GM12878 (cell line): ENCODE results near the gene GLI1. TPM values are rescaled to one million over a fixed set of nuclear protein-coding genes. Genes with fewer than 3 reads are reported as not detected.

Experiments used
- ATAC-seq: fragments of 200-7000 bp; cut with Tn5 transposase; 3 replicates; pipeline ENCODE4 v1.9.1; 2020; ENCODE audit warnings: mild to moderate bottlenecking, moderate library complexity
- BruUV-seq: library from RNA; stranded (reverse); fragments of 400-500 nt; replicated peaks from 2 replicates; lab custom pipeline; 2021; lab: Mats Ljungman, UMichigan
- CTCF ChIA-PET: fragments of 300-600 bp; sonication (Branson Sonifier 250); formaldehyde crosslinking; extraction: SDS; loops from one replicate; lab custom pipeline; 2021; ENCODE audit warnings: inconsistent platforms; lab: Yijun Ruan, JAX
- POLR2A ChIA-PET: fragments of 350-600 bp; formaldehyde crosslinking; extraction: SDS; loops from one replicate; lab custom pipeline; 2021; ENCODE audit warnings: inconsistent platforms; lab: Charles Lee
- RAD21 ChIA-PET: fragments of 300-600 bp; sonication (Branson Sonifier 250); formaldehyde crosslinking; loops from one replicate; lab custom pipeline; 2023; ENCODE audit warnings: antibody characterized with exemption; ENCODE audit not compliant: unreplicated experiment; lab: Charles Lee
- SMC1A ChIA-PET: fragments of 300-600 bp; sonication (Branson Sonifier 250); formaldehyde crosslinking; loops from one replicate; lab custom pipeline; 2023; ENCODE audit not compliant: unreplicated experiment, uncharacterized antibody; lab: Charles Lee
- DNase-seq: peaks from one replicate; pipeline ENCODE4 v3.0.0-alpha.2; 2011; ENCODE audit warnings: low read depth, low spot score
- FAIRE-seq: peaks from 3 replicates; lab custom pipeline; 2011; peaks lifted over from hg19 to GRCh38; lab: Jason Lieb, UNC
- H2AFZ ChIP-seq: 2 replicates; pipeline ENCODE4 v1.6.0; 2011; ENCODE audit warnings: low read depth, low read length, control low read depth; ENCODE audit not compliant: control insufficient read depth
- H3K27ac ChIP-seq: 2 replicates; pipeline ENCODE4 v1.5.1; 2011; ENCODE audit warnings: control low read depth; ENCODE audit not compliant: control insufficient read depth, insufficient read depth
- H3K27me3 ChIP-seq, 2 experiments: replicated peaks in 1 of 2; 2 replicates each; pipeline versions ENCODE4 v1.6.0 to v1.6.1; 2011; ENCODE audit warnings: low read length in 1 of 2; ENCODE audit not compliant: control insufficient read depth in 2 of 2, insufficient read depth in 2 of 2
- H3K36me3 ChIP-seq, 2 experiments: 2 replicates each; pipeline ENCODE4 v1.5.1; 2011; ENCODE audit warnings: low read length in 1 of 2; ENCODE audit not compliant: control insufficient read depth in 2 of 2, insufficient read depth in 2 of 2
- H3K4me1 ChIP-seq: 2 replicates; pipeline ENCODE4 v1.6.1; 2011; ENCODE audit warnings: mild to moderate bottlenecking, low read length, moderate library complexity, mixed read lengths; ENCODE audit not compliant: control insufficient read depth, insufficient read depth
- H3K4me2 ChIP-seq: 2 replicates; pipeline ENCODE4 v1.6.0; 2011; ENCODE audit warnings: control low read depth; ENCODE audit not compliant: control insufficient read depth, insufficient read depth
- H3K4me3 ChIP-seq: fragments of 200-600 bp; sonication (generic); 2 replicates; pipeline ENCODE4 v1.5.1; 2016
- H3K79me2 ChIP-seq: 2 replicates; pipeline ENCODE4 v1.6.0; 2011; ENCODE audit warnings: low read length; ENCODE audit not compliant: control insufficient read depth, insufficient read depth
- H3K9ac ChIP-seq: 2 replicates; pipeline ENCODE4 v1.8.0; 2011; ENCODE audit warnings: low read length, control low read depth, mixed read lengths; ENCODE audit not compliant: control insufficient read depth, insufficient read depth
- H3K9me3 ChIP-seq: replicated peaks from 3 replicates; pipeline ENCODE4 v1.5.1; 2011; ENCODE audit warnings: mild to moderate bottlenecking, low read length; ENCODE audit not compliant: control insufficient read depth, insufficient read depth
- H4K20me1 ChIP-seq: 2 replicates; pipeline ENCODE4 v1.6.0; 2011; ENCODE audit not compliant: control insufficient read depth, insufficient read depth
- DPF2 ChIP-seq: fragments of 450-650 bp; IDR thresholded peaks from 2 replicates; pipeline ENCODE4 v1.6.1; 2017; ENCODE audit warnings: mild to moderate bottlenecking
- HDAC2 ChIP-seq: fragments of 200-600 bp; sonication (generic); IDR thresholded peaks from 2 replicates; pipeline ENCODE4 v1.6.1; 2017
- JUND ChIP-seq: IDR thresholded peaks from 2 replicates; pipeline ENCODE4 v1.6.1; 2012; ENCODE audit warnings: low read depth, mild to moderate bottlenecking, low read length, improper control_type of control experiment, moderate library complexity
- MEF2B ChIP-seq: fragments of 450-650 bp; IDR thresholded peaks from 2 replicates; pipeline ENCODE4 v1.6.1; 2018; ENCODE audit warnings: mild to moderate bottlenecking, moderate library complexity; ENCODE audit not compliant: partially characterized antibody, poor library complexity, severe bottlenecking
- MYB ChIP-seq: fragments of 150-350 bp; IDR thresholded peaks from 2 replicates; pipeline ENCODE4 v1.6.1; 2014; ENCODE audit warnings: mild to moderate bottlenecking, low read depth, low read length, borderline replicate concordance
- POLR2AphosphoS5 ChIP-seq: IDR thresholded peaks from 2 replicates; pipeline ENCODE4 v1.6.1; 2011; ENCODE audit warnings: mild to moderate bottlenecking, low read length, inconsistent platforms
- RAD51 ChIP-seq: fragments of 450-650 bp; IDR thresholded peaks from 2 replicates; pipeline ENCODE4 v1.6.1; 2016; ENCODE audit warnings: moderate library complexity, mild to moderate bottlenecking, inconsistent platforms
- RFX5 ChIP-seq: IDR thresholded peaks from 2 replicates; pipeline ENCODE4 v1.6.1; 2011; ENCODE audit warnings: low read depth, low read length, improper control_type of control experiment
- SMC3 ChIP-seq: IDR thresholded peaks from 2 replicates; pipeline ENCODE4 v1.6.1; 2011; ENCODE audit warnings: low read length, improper control_type of control experiment, borderline replicate concordance
- ZNF207 ChIP-seq: fragments of 450-650 bp; IDR thresholded peaks from 2 replicates; pipeline ENCODE4 v1.6.1; 2014; ENCODE audit warnings: antibody characterized with exemption, mild to moderate bottlenecking, borderline replicate concordance
- ZNF274 ChIP-seq: IDR thresholded peaks from one replicate; pipeline ENCODE4 v1.8.0; 2011; ENCODE audit not compliant: insufficient read length, insufficient read depth
- ZNF622 ChIP-seq: fragments of 450-650 bp; IDR thresholded peaks from 2 replicates; pipeline ENCODE4 v1.6.1; 2017; ENCODE audit warnings: mild to moderate bottlenecking, inconsistent platforms
- WGBS: methylation state at CpG from one replicate; pipeline ENCODE4 v1.1.6; 2016; ENCODE audit warnings: low lambda C conversion rate; ENCODE audit not compliant: insufficient replicate concordance, insufficient coverage; ENCODE audit errors: missing lambda C conversion rate; 5-methylcytosine and 5-hydroxymethylcytosine counted together
- in situ Hi-C: fragments of 300-500 bp; cut with MboI; formaldehyde crosslinking; loops from 9 replicates; pipeline ENCODE4 v1.14.3; 2018; ENCODE audit warnings: mixed read lengths
- intact Hi-C: fragments of 100-400 bp; cut with micrococcal nuclease; formaldehyde crosslinking; loops from one replicate; pipeline ENCODE4 v1.14.2; 2022; ENCODE audit not compliant: unreplicated experiment
- polyA plus RNA-seq, 11 experiments: library from polyadenylated mRNA; depleted of rRNA in 4 of 11; unstranded in 6 of 11; stranded (reverse) in 5 of 11; fragments of >200 nt; fragmentation: Nextera tagmentation in 4 of 11; fragmentation: Illumina TruSeq in 1 of 11; extraction: Ambion mirVana in 4 of 11; extraction: Trizol in 1 of 11; gene quantifications; 1 replicate in 1 of 11; 2 replicates in 10 of 11; pipeline versions ENCODE4 v1.2.1 to v1.2.3, GENCODE V29; 2011 to 2016; ENCODE audit warnings: inconsistent platforms in 2 of 11, missing spikeins in 2 of 11, low read depth in 1 of 11
- total RNA-seq, 4 experiments: library from RNA; depleted of rRNA in 3 of 4; stranded (reverse); fragments of >200 nt in 3 of 4; fragmentation: Illumina TruSeq in 1 of 4; extraction: Trizol in 1 of 4; gene quantifications; 2 replicates each; pipeline versions ENCODE4 v1.2.1 to v1.2.3, GENCODE V29; 2013 to 2021

GLI1 gene
- total and polyA plus RNA-seq, 10 of the 15 experiments (the other 5 are each of a cell fraction or from before 2014, with no cell fraction given), result 0.27 to 1.2 (median 0.49) TPM

GRCh38 chr12:57464569-57464968, 5.0 kb downstream of the GLI1 start:
- no peak for ATAC-seq
- H3K9me3 ChIP-seq, result no peaks in the 10 kb centered on the region
- intact Hi-C loops (loop anchor here (5.0 kb wide), 1 partner anchor 58 kb away; the partner anchor contains the start of genes DDIT3 and MBD6), in situ Hi-C loops (no loop called here)
- H4K20me1 ChIP-seq, result 0 out of 2 replicates have a peak, but pooled peaks cover 2% of the 10 kb centered on the region
- H3K27me3 ChIP-seq, result 0 out of 4 replicates have a peak, but pooled peaks cover 0 to 4% of the 10 kb centered on the region in 2 experiments
- no peak for TF ChIP-seq JUND
- no peak for TF ChIP-seq DPF2
- no peak for TF ChIP-seq SMC3
- TF ChIP-seq MYB, result no peak
- peaks cover 31% of the 10 kb centered on the region for H3K4me1 ChIP-seq
- BruUV-seq, result no TSS peak
- peaks cover 0 to 7% of the 10 kb centered on the region in 2 experiments; a peak in 1 of 4 replicates for H3K36me3 ChIP-seq
- no peak for FAIRE-seq
- ChIA-PET CTCF (interaction anchor here (1.1 to 7.5 kb wide), 4 partner anchors 9 to 219 kb away, joined by 3 to 114 read pairs (median 4); partner anchors contain the start of genes ARHGAP9 and INHBE), RAD21 (interaction anchor here (0.5 to 4.7 kb wide), 2 partner anchors 11 to 184 kb away, joined by 3 to 35 read pairs; partner anchors contain the start of gene INHBE), SMC1A (interaction anchor here (1.5 kb wide), 1 partner anchor 199 kb away, joined by 5 read pairs; no protein-coding TSS in a partner anchor), POLR2A (interaction anchor here (0.5 to 1.8 kb wide), 3 partner anchors 13 to 76 kb away, joined by 5 to 8 read pairs (median 5); no protein-coding TSS in a partner anchor)
- no peak overlapping the region for H2AFZ ChIP-seq
- no peak overlapping the region for H3K4me2 ChIP-seq
- H3K4me3 ChIP-seq, result no peak overlapping the region
- DNase-seq, result no peak
- H3K79me2 ChIP-seq, result no peaks in the 10 kb centered on the region
- H3K9ac ChIP-seq, result no peak overlapping the region
- 96% methylated on average over 12 of the region's 12 CpGs for WGBS
- H3K27ac ChIP-seq, result no peak overlapping the region

DNA sequence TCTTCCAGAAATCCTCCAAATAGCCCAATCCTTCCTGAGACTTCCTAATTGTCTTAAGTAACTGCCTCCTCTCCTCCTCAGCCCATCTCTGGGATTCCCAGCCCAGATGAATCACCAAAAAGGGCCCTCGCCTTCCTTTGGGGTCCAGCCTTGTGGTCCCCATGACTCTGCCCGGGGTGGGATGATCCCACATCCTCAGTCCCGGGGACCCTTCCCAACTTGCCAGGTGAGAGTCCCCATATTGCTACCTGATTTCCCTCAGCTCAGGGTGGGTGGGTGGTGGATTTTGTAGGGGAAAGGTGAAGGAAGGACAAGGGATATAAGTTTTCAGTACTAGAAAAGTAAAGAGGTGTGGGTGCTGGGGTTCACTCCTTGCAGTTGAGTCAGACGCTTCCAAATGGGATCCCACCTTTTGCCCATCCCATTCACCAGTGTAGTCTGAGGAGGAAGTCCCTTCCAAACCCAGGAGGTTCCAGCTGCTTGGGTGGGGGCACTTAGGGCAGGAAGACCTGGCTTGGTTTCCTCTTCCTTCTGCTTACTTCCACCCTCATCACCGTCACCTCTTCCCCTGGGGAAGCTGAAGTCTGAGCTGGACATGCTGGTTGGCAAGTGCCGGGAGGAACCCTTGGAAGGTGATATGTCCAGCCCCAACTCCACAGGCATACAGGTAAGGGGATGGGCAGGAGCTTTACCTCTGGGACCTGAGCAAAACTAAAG, 5.6 kb downstream of the GLI1 start:
- Histone ChIP-seq H2AFZ (no peak overlapping the region), H3K9me3 (no peaks in the 10 kb centered on the region), H3K4me3 (no peak overlapping the region), H3K79me2 (no peaks in the 10 kb centered on the region), H3K4me1 (peaks cover 31% of the 10 kb centered on the region), H4K20me1 (0 out of 2 replicates have a peak, but pooled peaks cover 2% of the 10 kb centered on the region), H3K27me3 (0 out of 4 replicates have a peak, but pooled peaks cover 0 to 4% of the 10 kb centered on the region in 2 experiments), H3K27ac (no peak overlapping the region), H3K9ac (no peak overlapping the region), H3K36me3 (peaks cover 0 to 7% of the 10 kb centered on the region in 2 experiments; a peak in 1 of 4 replicates), H3K4me2 (no peak overlapping the region)
- WGBS, result 86% methylated on average over 6 of the region's 6 CpGs
- ChIA-PET SMC1A (interaction anchor here (1.0 to 1.8 kb wide), 2 partner anchors 12 to 177 kb away, joined by 3 to 5 read pairs; no protein-coding TSS in a partner anchor), RAD21 (interaction anchor here (1.0 kb wide), 2 partner anchors 9 to 10 kb away, joined by 3 read pairs; partner anchors contain the start of gene INHBE), CTCF (interaction anchor here (1.0 to 2.1 kb wide), 5 partner anchors 9 to 220 kb away, joined by 3 to 8 read pairs (median 3); partner anchors contain the start of gene INHBE), POLR2A (interaction anchor here (1.1 to 1.8 kb wide), 4 partner anchors 12 to 75 kb away, joined by 3 to 8 read pairs (median 4); partner anchors contain the start of genes ARHGAP9 and DDIT3)
- FAIRE-seq (no peak), DNase-seq (no peak), ATAC-seq (no peak)
- intact Hi-C loops, result no loop called here
- BruUV-seq, result no TSS peak
- in situ Hi-C loops, result no loop called here
- TF ChIP-seq HDAC2 (no peak), ZNF207 (no peak), POLR2AphosphoS5 (no peak), MEF2B (no peak), ZNF274 (no peak), SMC3 (no peak), RAD51 (no peak), ZNF622 (no peak), RFX5 (no peak)
